ACHN (cell line): ENCODE measurements around the gene COPS3.

Experiments
- DNase-seq: peaks from one replicate; pipeline ENCODE4 v3.0.0-alpha.2; 2015
- in situ Hi-C: cut with HindIII; loops from 2 replicates; pipeline ENCODE4 v1.10.0; 2017; ENCODE audit warnings: low sequenced_read_pairs, low pct_ligation_motif_present, low pct_unique_long_range_greater_than_20kb

Gene COPS3

GRCh38 chr17:17204635-17205231 lies 76.3 kb downstream of the COPS3 start:
- no peak for DNase-seq
- in situ Hi-C loops, result no loop called here

- in situ Hi-C loops, result no loop called here
- no peak for DNase-seq
Observed at GRCh38 chr17:17204041-17204591, 76.9 kb downstream of the COPS3 start.

GRCh38 chr17:17203173-17203730 lies 77.8 kb downstream of the COPS3 start:
- DNase-seq, result no peak
- in situ Hi-C loops, result no loop called here

GRCh38 chr17:17201907-17202306 lies 79.1 kb downstream of the COPS3 start:
- DNase-seq, result no peak
- in situ Hi-C loops, result no loop called here

- in situ Hi-C loops, result no loop called here
- no peak for DNase-seq
Observed at GRCh38 chr17:17201271-17201670, 79.8 kb downstream of the COPS3 start.

GRCh38 chr17:17200831-17201230 lies 80.2 kb downstream of the COPS3 start:
- in situ Hi-C loops, result no loop called here
- DNase-seq, result no peak

- in situ Hi-C loops, result no loop called here
- DNase-seq, result no peak
Observed at GRCh38 chr17:17200311-17200710, 80.7 kb downstream of the COPS3 start.

GRCh38 chr17:17198281-17198680 lies 82.8 kb downstream of the COPS3 start:
- no peak for DNase-seq
- in situ Hi-C loops, result no loop called here

- DNase-seq, result no peak
- in situ Hi-C loops, result no loop called here
Observed at GRCh38 chr17:17196776-17197175, 84.3 kb downstream of the COPS3 start.
